GM19397 (cell line): ENCODE data around the gene GTSE1.

ENCODE experiments used
- ATAC-seq: cut with Tn5 transposase; IDR thresholded peaks from one replicate; pipeline ENCODE4 v1.9.1; 2021; ENCODE audit warnings: mild to moderate bottlenecking, moderate library complexity; ENCODE audit not compliant: unreplicated experiment

Gene GTSE1

DNA sequence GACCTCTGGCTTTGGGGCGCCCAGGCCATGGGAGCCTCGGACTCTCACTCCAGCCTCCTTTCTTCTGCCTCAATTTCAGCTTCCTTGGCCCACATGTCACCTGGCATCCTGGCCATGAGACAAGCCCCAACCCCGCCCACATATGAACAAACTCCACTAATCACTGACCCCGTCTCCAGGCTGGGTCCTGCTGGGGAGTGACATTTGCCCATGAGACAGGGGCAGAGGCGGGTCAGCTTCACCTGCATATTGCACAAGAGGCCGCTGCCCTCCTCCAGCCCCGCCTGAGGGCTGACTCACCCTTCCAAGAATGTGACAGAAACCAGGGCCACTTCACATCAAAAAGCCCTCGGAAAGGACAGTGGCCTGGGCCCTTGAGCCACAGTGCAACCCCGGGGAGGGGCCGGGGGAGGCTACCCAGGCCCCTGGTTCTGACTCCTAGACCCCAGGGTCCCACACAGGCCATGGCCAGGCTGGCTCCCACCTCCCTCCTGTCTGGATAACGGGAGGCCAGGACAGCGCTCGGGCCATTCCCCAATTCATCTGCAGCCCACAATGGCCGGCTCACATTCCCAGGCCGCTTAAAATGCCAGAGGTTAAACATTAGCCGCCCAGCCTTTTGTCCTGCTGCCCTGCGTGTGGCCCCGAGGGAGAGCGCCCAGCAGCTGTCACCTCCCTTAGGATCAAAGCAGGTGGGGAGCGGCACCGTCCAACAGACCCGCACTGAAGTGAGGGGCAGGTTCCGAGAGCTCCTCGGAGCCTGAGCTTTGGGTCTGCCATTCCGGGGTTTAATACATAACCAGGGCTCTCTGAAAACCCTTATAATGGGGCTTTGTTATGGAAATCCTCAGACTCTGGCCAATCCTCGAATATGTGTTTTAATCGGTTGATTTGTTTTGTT, 81.1 kb downstream of the GTSE1 start:
- no peak for ATAC-seq

DNA sequence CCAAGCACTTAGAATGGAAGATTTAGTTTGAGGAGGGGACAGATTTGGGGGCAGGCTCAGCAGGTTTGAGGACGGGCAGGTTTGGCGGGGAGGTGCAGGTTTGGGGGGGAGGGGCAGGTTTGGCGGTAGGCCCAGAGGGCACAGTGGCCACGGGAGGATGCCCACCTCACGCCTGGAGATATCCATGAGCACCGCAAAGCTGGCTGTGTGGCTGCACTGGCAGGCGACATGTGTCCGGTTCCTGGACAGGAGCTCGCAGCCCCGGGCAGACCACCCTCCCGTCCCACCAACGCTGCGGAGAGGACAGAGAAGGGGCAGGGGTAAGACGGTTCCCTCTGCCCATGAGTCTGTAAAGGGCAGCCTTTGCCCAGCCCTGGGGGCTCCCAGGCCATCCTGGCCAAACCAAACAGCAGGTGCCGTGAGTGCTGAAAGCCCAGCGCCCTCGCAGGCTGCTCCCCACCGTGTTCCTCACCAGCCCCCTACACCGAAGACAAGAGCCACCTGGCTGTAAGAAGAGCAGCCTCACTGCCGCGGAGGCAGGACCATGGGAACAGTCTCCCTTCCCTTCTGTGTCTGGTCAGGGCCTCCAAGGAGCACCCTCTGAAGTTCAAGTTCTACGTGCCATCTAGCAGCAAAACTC, 81.9 kb downstream of the GTSE1 start:
- ATAC-seq: no peak

DNA sequence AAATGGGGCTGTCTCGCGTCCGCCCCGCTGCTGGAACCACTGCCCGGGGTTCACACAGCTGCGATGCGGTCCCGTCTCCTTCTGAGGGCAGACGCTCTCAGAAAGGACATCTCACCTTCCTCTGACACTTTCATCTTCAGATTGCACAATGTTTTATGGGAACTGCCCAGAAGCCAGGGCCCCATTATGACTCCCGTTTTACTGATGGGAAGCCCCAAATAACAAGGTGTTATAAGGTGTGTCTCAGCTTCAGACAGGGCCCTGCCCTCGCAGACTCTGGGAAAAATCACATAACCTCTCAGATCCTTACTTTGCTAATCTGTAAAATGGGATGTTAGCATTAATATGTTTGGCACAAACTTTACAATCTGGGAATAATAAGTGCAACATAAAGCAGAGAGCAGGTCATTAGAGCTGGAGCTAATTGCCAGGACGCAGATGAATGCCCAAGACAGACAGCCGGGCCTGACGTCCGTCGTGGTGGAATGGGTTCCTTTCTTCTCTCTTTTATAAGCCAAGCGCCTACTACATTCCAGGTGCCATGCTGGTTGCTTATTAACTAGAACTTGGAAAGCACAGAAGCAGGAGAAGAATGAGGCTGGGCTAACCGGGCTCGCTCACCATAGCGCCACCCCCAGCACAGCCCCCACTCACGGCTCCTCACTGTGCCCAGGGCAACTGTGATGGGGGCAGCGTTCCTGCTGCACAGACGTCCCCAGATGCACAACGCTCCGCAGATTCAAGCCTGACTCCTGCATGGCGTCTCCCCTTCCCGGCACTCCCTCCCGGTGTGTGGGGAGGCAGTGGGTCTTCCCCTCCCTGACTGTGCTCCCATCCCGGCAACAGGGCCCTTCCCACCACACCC, 82.6 kb downstream of the GTSE1 start:
- ATAC-seq: no peak

DNA sequence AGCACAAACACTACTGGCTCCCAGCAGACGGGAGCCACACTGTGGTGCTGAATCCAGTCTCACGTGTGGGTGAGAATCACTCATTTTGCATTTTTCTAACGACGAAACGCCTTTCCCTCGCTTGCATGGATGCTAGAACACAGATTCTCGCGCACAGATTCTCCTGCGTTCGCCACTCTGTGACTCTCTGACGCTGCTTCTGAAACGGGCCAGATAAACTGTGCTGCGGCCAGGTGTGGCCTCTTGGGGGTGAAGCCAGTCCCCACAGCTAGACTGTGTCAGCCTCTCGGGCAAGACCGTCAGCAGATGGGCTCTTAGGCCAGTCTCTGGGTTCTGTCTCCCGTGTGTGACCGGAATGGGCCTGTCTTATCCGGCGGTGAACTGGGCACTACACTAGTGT, 83.4 kb downstream of the GTSE1 start:
- ATAC-seq: no peak
